Effector memory CD4-positive, alpha-beta T cell (primary cell): ENCODE data around the gene STIM1.
"Not testable (repeated sequence)": the region's sequence is repeated elsewhere in the genome, so short reads cannot be mapped to it uniquely, and the experiment has no call there.

Experiments used
- DNase-seq, 3 donors: peaks; one replicate each; pipeline ENCODE4 v3.0.0-alpha.2; 2020
- H3K27ac ChIP-seq: 2 replicates; pipeline ENCODE4 v1.7.0; 2013; ENCODE audit warnings: mild to moderate bottlenecking, low read length, moderate library complexity; ENCODE audit not compliant: insufficient read depth, poor library complexity, severe bottlenecking
- H3K27me3 ChIP-seq: replicated peaks from 2 replicates; pipeline ENCODE4 v1.7.0; 2013; ENCODE audit warnings: mild to moderate bottlenecking, low read length; ENCODE audit not compliant: insufficient read depth, control insufficient read depth, poor library complexity, severe bottlenecking
- H3K36me3 ChIP-seq: 2 replicates; pipeline ENCODE4 v1.7.0; 2013; ENCODE audit warnings: mild to moderate bottlenecking, low read length, moderate library complexity; ENCODE audit not compliant: control insufficient read depth, insufficient read depth
- H3K4me1 ChIP-seq: 2 replicates; pipeline ENCODE4 v1.7.0; 2013; ENCODE audit warnings: low read length, mild to moderate bottlenecking; ENCODE audit not compliant: control insufficient read depth, insufficient read depth, poor library complexity, severe bottlenecking
- H3K4me3 ChIP-seq: 2 replicates; pipeline ENCODE4 v1.7.0; 2013; ENCODE audit warnings: low read length, low read depth, mild to moderate bottlenecking; ENCODE audit not compliant: insufficient read depth, poor library complexity, severe bottlenecking
- H3K9me3 ChIP-seq: 2 replicates; pipeline ENCODE4 v1.7.0; 2013; ENCODE audit warnings: mild to moderate bottlenecking, low read length, moderate library complexity; ENCODE audit not compliant: control insufficient read depth

Gene STIM1

DNA sequence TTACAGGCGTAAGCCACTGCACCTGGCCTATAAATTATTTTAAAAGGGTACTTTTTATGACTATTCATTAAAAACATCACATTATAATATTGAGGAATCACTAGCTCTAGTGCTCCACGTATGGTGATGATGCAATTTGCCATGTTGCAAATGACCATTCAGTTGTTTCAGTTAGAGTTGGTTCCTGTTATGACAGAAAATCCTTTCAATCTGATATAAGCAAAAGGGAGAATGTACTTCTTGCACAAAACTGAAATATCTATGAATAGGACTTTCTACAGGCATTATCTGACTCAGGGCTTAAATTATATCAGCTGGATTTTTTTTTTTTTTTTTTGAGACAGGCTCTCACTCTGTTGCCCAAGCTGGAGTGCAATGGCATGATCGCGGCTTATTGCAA lies 193.5 kb downstream of the STIM1 start:
- Histone ChIP-seq H3K27ac (no peak overlapping the region), H3K4me1 (no peaks in the 10 kb centered on the region), H3K36me3 (no peaks in the 10 kb centered on the region), H3K27me3 (no peaks in the 10 kb centered on the region), H3K9me3 (no peaks in the 10 kb centered on the region), H3K4me3 (no peak overlapping the region)
- no peak for DNase-seq

DNA sequence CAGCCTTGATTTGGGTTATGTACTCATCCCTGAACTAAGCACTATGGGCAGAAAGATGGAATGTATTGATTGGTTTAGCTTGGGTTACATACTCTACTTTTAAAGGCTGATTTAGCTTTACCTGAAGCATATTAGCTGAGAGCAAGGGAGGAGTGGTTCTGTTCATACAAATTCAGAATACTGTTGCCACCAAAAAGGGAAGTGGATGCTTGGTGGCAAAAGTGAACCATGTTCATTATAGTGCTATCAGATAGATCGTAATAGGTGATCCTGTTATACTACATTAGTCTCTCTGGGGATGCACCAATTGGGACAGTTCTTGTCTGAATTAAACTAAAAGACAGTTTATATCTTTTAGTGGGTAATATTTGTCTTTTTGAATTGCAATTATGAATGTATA lies 194.7 kb downstream of the STIM1 start:
- no peaks in the 10 kb centered on the region for H3K4me1 ChIP-seq
- H3K27ac ChIP-seq, result no peak overlapping the region
- H3K27me3 ChIP-seq, result no peaks in the 10 kb centered on the region
- peaks cover 1% of the 10 kb centered on the region for H3K36me3 ChIP-seq
- no peak overlapping the region for H3K4me3 ChIP-seq
- no peak for DNase-seq
- no peaks in the 10 kb centered on the region for H3K9me3 ChIP-seq

DNA sequence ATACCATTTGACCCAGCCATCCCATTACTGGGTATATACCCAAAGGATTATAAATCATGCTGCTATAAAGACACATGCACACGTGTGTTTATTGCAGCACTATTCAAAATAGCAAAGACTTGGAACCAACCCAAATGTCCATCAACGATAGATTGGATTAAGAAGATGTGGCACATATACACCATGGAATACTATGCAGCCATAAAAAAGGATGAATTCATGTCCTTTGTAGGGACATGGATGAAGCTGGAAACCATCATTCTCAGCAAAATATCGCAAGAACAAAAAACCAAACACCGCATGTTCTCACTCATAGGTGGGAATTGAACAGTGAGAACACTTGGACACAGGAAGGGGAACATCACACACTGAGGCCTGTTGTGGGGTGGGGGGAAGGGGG lies 197.7 kb downstream of the STIM1 start:
- DNase-seq, result not testable (repeated sequence)

DNA sequence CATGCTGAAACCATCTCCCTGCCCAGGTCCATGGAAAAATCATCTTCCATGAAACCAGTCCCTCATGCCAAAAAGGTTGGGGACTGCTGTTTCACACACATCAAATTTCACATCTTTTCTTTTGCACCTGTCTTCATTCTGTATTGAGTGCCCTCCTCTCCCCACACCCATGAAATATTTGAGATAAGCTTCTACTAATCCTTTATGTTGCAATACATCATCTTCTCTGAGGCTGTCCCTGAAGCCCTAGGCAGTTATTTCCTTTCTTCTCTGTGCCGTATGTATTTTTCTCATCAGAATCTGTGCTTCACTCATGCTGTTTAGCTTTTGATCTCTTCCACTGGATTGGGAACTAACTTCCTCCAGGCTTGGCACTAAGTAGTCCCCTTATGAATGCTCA lies 199.2 kb downstream of the STIM1 start:
- H3K4me1 ChIP-seq, result peaks cover 5% of the 10 kb centered on the region
- no peaks in the 10 kb centered on the region for H3K9me3 ChIP-seq
- H3K27ac ChIP-seq, result no peak overlapping the region
- DNase-seq, result no peak
- H3K36me3 ChIP-seq, result peaks cover 23% of the 10 kb centered on the region
- no peak overlapping the region for H3K4me3 ChIP-seq
- H3K27me3 ChIP-seq, result no peaks in the 10 kb centered on the region

More for the DNA sequence above, 197.7 kb downstream of the STIM1 start:
- not testable (repeated sequence) for H3K9me3 ChIP-seq, H3K27me3 ChIP-seq, H3K4me3 ChIP-seq, H3K27ac ChIP-seq, H3K4me1 ChIP-seq
- H3K36me3 ChIP-seq, result peaks cover 15% of the 10 kb centered on the region

DNA sequence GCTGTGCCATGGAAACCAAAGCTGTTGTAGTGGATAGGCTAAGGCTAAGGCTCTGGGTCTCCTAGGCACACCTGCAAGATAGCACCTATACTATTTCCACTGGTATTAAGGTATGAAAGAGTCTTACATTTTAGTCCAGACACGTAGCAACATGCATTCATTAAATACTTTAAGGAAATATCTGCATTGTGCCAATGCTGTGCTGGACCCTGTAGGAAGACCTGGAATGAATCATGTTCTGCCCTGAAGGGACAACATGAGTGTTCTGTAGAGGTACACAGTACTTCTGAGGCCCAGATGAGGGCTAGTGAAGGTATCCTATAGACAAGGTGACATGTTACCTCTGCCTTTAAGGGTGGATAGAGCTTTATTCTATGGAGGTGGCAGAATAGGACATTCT lies 204.0 kb downstream of the STIM1 start:
- H3K27me3 ChIP-seq, result no peaks in the 10 kb centered on the region
- no peak overlapping the region for H3K4me3 ChIP-seq
- H3K4me1 ChIP-seq, result peaks cover 6% of the 10 kb centered on the region
- H3K9me3 ChIP-seq, result no peaks in the 10 kb centered on the region
- no peak for DNase-seq
- peaks cover 42% of the 10 kb centered on the region for H3K36me3 ChIP-seq
- no peak overlapping the region for H3K27ac ChIP-seq

DNA sequence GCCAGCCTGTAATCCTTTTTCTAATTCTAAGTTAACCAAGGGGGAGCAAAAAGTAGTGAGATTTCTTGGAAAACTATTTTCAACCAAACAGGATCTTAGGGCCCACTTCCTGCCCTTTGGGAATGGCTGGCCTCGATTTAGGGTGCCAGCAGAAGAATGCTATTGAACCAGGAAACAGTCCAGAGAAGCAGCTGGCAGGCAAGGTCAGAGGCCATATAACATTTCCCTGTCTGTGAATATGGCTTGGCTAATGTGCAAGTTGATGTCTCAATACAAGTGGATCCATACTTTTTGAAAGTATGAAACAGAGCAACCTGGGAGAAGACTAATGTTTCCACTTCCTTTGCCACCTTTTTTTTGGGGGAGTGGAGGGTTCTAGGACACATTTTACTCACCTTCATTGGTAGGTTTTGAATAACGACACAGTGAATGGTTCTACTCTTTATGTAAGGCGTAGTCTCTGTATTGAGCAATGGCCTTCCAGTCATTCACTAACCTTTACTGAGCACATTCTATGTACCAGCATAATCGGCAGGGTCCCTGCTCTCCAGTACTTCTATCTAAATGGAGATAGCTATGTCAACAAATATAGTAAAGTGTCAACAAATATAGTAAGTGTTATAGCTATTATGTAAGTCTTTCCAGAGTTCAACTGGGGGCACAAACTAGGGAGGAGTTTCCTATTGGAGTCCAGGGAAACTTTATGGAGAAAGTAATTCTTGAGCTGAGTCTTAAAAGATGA lies 204.9 kb downstream of the STIM1 start:
- Histone ChIP-seq H3K27me3 (no peaks in the 10 kb centered on the region), H3K9me3 (no peaks in the 10 kb centered on the region), H3K4me3 (no peak overlapping the region), H3K4me1 (peaks cover 15% of the 10 kb centered on the region), H3K36me3 (peaks cover 39% of the 10 kb centered on the region), H3K27ac (no peak overlapping the region)
- DNase-seq, result no peak

DNA sequence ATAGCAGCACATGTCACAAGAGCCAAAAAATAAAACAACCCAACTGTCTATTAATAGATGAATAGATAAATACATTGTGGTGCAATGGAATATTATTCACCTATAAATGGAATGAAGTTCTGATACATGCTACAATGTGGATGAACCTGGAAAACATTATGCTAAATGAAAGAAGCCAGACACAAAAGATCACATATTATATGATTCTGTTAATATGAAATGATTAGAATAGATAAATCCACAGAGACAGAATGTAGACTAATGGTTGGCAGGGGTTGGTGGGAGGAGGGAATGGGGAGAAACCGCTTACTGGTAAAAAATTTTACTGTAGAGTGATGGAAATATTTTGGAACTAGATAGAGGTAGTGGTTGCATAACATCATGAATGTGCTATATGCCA lies 206.2 kb downstream of the STIM1 start:
- Histone ChIP-seq H3K27me3 (no peaks in the 10 kb centered on the region), H3K36me3 (peaks cover 31% of the 10 kb centered on the region), H3K27ac (no peak overlapping the region), H3K4me3 (no peak overlapping the region), H3K4me1 (peaks cover 28% of the 10 kb centered on the region), H3K9me3 (no peaks in the 10 kb centered on the region)
- DNase-seq, result no peak

DNA sequence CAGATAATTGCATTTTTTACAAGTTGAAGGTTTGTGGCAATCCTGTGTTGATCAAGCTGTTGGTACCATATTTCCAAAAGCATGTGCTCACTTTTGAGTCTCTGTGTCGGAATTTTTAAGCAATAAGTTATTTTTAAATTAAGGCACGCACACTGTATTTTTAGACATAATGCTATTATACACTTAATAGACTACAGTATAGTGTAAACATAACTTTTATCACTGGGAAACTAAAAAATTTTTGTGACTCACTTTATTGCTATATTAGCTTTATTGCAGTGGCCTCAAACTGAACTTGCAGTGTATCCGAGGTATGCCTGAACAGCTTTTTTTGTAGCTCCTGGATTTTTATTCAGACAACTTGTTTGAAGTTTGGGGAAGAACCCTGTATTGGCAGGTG lies 207.9 kb downstream of the STIM1 start:
- Histone ChIP-seq H3K9me3 (no peaks in the 10 kb centered on the region), H3K27me3 (no peaks in the 10 kb centered on the region), H3K27ac (no peak overlapping the region), H3K4me3 (no peak overlapping the region), H3K36me3 (peaks cover 27% of the 10 kb centered on the region), H3K4me1 (peaks cover 30% of the 10 kb centered on the region)
- no peak for DNase-seq

DNA sequence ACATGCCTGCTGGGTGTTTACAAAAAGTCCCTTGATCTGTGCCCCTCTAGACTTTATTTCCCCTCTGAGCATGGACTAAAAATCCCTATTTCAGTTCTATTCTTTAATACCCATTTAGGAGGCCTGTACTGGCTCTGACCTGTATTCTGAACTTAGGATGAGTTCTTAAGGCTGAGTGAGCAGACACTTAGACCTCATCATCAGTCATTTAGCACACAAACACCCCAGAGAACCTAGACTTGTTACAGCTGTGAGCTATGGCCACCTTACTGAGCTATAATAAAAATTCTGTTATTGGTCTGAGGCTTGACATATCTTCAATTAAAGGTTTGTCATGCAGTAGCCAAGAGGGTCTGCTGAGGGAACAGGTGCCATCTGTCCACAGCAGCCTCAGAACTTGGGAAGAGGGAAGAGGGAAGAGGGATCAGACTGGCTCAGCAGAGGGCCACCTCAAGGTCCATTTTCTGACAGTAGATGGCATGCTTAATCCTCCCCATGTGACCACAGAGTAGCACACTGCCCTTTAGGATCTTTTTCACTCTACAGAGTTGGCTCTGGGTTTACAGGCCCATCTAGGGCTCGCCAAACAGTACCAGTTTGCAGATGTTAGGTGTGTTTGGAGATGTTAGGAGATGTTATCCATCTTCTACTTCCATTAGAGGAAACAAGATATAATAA lies 209.0 kb downstream of the STIM1 start:
- no peak overlapping the region for H3K27ac ChIP-seq
- H3K36me3 ChIP-seq, result peaks cover 21% of the 10 kb centered on the region
- peaks cover 39% of the 10 kb centered on the region for H3K4me1 ChIP-seq
- no peak overlapping the region for H3K4me3 ChIP-seq
- H3K9me3 ChIP-seq, result no peaks in the 10 kb centered on the region
- DNase-seq, result no peak
- H3K27me3 ChIP-seq, result no peaks in the 10 kb centered on the region

DNA sequence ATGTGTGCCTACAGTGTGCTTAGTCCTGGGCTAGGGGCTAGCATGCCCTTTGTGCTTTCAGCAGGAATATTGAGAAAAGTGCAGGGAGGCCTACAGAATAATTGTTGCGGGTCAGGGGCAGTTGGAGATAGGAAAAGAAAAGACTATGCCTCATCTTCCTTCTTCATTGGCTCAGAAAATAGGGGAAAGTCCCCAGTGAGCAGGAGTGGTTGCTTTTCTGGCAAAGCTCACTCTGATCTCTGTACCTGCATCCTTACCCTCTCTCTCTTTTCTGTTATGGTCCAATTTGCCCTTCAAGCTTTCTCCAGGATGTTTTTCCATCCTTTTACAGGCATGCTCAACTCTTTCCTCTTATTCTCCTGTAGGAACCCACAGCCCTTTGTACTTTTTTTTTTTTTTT lies 209.6 kb downstream of the STIM1 start:
- H3K27ac ChIP-seq, result no peak overlapping the region
- no peaks in the 10 kb centered on the region for H3K9me3 ChIP-seq
- H3K36me3 ChIP-seq, result peaks cover 15% of the 10 kb centered on the region
- DNase-seq, result no peak
- no peaks in the 10 kb centered on the region for H3K27me3 ChIP-seq
- no peak overlapping the region for H3K4me3 ChIP-seq
- peaks cover 39% of the 10 kb centered on the region for H3K4me1 ChIP-seq
